HG02938 (cell line): ENCODE results near the gene DTX3L.

Source experiments
- ATAC-seq: cut with Tn5 transposase; IDR thresholded peaks from one replicate; pipeline ENCODE4 v1.9.1; 2021; ENCODE audit warnings: mild to moderate bottlenecking, moderate library complexity; ENCODE audit not compliant: unreplicated experiment

The DTX3L gene

DNA sequence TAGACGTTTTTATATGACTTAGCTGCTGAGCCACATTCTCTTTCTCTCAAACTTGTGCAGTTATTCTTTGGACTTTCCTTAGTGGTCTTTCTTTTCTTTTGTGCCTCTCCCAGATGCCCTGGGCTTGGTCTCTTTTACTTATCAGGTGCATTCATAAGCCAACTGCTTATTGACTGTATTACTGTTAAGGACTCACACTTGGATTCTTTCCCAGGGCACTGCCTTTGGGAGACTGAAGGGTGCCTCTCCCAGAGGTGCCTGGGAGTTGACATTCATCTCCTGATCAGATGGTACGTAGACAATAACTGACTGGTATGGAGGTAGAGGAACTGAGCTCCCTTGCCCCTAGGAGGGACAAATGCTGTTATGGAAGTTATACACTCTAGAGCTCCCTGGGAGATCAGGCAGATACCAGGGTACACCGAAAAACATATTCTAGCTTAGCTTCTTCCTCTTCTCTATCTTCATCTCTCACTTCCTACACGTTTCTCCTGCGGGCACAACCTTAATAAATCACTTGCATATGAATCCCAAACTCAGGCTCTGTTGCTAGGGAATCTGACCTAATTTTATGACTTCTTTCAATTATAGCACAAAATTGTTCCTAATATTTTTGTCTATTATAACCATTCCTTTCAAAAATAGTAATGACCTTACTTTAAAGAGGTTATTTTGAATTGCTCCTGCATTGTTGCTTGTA is 38.0 kb downstream of the DTX3L start:
- no peak for ATAC-seq

DNA sequence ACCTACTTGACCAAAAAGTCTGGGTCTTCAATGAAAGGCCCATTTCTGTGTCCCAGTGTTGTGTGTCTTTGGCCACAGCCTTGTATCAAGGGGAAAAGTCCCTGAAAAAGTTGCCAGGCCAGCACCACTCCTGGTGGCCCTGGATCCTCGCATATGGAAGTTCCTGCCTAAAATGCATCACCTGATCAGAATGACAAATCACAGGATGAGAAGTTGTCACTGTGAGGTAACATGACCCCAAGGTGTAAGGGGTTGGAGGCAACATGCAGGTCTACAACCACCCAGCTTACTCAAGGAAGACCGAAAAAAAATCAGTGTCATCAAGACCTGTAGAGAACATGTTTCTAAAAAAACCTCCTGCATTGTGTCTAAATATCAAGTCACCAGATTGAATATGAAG is 38.9 kb downstream of the DTX3L start:
- no peak for ATAC-seq

DNA sequence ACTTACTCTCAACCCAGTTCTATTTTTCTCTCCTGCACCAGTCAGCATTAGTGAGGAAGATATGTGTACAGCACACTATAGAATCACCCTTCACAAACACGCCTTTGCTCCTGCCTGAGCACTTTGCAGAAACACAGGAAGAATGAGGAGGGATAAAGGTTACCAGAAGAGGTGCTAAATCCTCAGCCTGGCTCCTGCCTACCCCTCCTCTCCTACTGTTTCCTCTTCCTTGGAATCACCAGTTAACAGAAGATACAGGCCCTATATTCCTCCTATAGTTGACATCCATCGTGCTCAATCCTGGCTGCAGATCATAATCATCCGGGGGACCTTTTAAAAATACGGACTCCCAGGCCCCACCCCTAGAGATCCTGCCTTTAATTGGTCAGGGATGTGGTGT is 42.2 kb downstream of the DTX3L start:
- ATAC-seq, result no peak

DNA sequence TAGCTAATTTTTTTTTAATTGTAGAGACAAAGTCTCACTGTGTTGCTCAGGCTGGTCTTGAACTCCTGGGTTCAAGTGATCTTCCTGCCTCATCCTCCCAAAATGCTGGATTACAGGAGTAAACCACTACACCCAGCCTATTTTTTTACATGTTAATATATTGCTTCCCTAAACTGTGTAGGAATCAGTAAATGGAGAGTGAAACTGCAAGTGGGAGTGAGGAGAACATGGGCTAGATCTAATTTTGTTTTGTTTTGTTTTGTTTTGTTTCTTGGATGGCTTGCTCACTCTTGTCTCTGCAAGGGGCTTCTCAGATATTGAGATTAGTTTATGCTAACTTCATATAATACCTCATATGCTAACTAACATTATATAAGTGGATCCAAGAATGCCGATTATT is 44.8 kb downstream of the DTX3L start:
- no peak for ATAC-seq

DNA sequence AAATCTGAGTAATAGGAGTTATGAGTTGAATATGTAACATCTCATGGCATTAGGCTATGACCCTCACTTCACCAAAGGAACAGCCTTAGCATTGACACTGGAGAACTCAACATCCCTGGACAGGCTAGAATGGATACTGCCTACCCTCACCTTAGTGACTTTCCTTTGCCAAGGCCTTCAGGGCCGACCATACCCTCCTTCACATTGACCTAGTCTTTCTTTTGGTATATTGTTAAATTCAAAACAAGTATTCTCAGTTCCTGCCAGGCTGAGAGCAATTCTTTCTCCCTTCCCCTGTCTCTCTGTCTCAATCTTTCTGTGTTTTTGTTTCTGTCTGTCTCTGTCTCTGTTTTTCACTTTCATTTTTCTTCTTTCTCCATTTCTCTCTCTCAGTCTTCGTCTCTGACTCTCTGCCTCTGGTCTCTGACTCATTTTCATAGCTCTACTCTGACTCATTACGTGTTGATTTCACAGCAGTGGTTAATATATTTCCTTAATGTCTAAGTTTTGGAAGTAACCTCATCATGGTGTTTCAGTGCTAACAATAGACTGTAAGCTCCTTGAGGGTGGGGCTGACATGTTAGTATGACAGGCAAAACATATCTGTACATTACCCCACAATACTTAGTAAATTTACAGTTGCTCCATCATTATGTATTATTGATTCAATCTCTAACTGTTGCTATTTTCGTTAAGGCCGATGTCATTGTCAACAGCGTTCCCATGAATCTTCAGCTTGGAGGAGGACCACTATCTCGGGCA is 45.8 kb downstream of the DTX3L start:
- ATAC-seq, result peak; percentile 90

DNA sequence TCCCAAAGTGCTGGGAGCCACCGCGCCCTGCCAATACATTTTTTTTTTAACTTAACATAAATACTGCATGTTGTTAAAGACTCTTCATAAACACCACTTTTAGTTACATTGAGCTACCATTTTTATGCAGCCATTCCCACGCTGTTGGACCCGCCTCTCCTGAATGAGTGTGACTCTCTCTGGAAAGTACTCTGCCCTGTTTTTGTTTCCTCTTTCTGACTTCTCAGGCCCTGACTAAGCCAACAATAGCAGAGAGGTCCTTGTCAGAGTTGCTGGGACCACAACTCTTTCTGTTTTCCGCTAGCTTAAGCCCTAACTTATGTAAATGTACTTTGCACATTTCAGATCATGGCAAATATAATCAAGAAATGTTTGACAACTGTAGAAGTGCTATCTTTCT is 48.6 kb downstream of the DTX3L start:
- ATAC-seq, result no peak

DNA sequence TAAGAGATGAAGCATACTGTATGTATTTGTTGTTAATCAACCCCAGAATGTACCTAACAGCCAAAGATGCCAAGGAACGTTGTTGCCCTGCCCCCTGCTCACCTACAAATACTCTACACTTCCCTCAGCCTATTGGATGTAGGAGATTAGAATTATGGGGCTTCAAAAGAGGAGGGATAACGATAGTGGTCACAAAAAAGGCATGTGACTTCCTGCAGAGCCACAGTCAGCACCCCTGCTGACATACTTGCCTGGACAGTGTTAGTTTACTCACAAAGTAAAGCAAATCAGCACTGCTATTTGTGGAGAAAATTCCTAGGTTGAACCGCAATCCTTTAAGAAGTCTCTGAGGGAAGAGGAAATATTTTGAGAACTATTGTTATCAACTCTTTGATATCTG is 51.2 kb downstream of the DTX3L start:
- no peak for ATAC-seq

DNA sequence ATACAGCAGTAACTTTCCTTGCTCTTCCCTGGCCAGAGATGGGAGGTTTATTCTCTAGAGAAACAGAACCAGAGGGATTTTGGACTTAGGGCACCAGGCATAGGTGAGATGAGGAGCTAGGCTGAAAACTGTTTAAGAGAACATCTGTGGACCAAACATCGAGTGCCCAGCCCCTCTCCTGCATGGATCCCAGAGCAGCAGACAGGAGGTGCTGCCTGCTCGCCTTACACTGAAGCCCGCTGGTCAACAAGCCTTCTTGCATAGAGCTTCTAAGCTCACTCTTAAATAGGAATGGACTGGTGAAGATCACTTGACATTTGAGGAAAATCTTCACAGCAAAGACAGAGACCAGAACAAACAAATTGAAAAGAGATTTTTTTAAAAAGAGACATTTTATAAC is 54.5 kb downstream of the DTX3L start:
- no peak for ATAC-seq

DNA sequence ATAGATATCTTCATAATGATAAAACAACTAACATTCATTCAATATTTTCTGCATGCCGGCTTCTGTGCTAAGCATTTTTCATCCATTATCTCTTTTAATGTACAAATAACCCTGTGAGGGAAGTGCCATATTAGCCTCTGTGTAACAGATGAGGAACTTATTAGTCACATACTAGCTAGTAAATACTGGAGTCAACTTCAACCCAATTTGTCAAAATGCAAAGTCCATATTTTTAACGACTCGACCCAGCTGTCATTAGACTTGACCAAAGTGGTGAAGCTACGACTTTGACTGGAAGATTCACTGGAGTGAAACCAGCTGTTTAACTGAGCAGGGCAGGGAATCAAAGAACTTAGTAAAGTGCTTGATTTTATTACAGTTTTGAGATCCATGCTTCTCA is 54.9 kb downstream of the DTX3L start:
- no peak for ATAC-seq

DNA sequence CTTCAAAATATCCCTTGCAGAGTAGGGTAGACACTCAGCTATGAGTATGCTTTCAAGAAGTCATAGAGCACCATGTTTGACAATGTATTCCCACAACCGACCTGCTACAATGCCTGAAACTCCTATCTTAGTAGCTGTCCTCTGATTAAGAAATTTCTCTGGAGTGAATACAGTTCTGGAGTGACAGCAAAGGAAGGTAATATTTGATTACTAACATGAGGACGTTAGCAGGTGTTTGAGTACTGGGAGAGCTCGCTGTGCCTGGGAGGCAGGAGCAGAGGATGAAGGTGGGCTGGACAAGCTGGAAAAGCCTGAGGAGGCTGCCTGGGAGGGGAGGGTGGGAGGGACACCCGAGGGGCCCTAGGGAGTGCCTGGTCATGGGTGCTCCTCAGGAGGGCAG is 56.3 kb downstream of the DTX3L start:
- no peak for ATAC-seq

DNA sequence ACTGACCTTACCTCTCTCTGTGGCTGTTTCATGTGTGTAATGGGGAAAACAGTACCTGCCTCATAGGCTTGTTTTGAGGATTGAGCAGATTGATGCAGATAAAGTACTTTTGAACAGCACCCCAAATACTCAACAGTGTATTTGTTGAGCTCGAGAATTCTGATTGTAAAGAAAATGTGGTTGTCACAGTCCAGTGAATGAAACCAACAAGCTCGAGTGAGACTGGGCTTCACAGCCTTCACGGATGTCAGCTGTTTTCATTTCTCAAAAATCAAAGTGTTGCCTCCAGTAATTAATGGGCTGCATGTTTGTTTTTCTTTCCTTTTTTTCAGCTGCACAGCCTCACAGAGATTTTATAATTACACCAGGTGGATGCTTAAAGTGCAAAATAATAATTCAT is 57.0 kb downstream of the DTX3L start:
- ATAC-seq, result peak; percentile 39

DNA sequence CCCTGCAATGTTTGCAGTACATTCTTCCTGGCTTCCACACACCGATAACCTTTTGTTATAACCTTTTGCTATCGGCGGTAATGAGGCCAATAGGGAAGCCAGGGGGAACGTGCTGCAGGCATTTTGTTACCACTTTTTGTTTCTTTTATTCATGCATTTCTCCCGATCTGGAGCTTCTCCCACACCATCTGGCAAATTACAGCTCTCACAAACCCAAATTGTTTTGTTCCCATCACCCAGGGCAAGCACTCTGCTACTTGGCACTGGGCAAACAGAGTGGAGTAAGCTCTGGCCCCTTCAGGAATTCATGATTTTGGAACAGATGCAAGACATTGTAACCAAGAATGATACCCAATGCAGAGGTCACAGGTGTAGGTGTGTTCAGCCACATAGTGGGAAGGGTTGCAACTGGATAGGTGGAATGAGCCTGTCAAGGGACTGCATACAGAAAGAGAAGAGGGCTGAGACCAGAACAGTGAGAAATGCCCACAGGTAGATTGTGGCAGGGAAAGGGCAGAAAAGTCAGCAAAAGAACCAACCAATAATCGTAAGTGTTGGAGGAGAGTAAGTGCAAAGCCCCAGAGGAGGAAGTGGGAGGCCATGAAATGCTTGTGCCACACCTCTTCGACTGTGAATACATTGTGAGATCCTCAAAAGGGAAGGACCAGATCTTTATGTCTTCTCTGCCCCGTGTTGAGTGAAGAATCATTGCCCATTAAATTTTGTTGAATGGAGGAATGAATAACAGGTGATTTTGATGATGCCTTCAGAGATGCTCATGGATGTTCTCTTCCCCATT is 59.1 kb downstream of the DTX3L start:
- no peak for ATAC-seq
